Lower leg skin (tissue), 3 donors: ENCODE results near the gene FOXP1.

Experiments
- POLR2A ChIP-seq, 2 donors: fragments of 450-650 bp; IDR thresholded peaks; one replicate each; pipeline ENCODE4 v1.6.1; 2016 to 2017; ENCODE audit warnings: antibody characterized with exemption in 2 of 2, mild to moderate bottlenecking in 1 of 2, moderate library complexity in 1 of 2
- TF ChIP-seq, protein P1 (sequence below), 3 donors: fragments of 450-650 bp; IDR thresholded peaks; one replicate each; pipeline ENCODE4 v1.5.1; 2016; ENCODE audit warnings: antibody characterized with exemption in 3 of 3, mild to moderate bottlenecking in 3 of 3, moderate library complexity in 2 of 3

DNA sequence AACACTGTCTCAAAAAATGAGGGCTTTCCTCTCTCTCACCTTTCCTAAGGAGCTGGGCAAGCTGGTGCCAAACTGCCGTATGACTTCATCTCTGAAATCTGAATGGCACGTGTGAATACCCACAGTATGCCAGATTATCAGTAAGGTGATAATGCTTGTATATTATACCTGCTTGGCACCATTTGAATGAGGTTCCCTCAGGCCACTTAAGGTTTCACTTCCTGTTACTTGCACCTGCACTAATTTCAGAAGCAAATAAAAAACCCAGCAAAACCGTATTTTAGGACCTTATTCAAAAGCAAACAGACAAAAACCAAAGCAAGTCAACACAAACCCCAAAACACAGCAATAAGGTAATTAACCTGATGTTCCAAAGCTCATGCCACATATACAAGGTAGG lies 19.7 kb downstream of the FOXP1 start:
- TF ChIP-seq POLR2A (IDR thresholded peaks at IDR 0.05) = no peak
- TF ChIP-seq, protein P1, sequence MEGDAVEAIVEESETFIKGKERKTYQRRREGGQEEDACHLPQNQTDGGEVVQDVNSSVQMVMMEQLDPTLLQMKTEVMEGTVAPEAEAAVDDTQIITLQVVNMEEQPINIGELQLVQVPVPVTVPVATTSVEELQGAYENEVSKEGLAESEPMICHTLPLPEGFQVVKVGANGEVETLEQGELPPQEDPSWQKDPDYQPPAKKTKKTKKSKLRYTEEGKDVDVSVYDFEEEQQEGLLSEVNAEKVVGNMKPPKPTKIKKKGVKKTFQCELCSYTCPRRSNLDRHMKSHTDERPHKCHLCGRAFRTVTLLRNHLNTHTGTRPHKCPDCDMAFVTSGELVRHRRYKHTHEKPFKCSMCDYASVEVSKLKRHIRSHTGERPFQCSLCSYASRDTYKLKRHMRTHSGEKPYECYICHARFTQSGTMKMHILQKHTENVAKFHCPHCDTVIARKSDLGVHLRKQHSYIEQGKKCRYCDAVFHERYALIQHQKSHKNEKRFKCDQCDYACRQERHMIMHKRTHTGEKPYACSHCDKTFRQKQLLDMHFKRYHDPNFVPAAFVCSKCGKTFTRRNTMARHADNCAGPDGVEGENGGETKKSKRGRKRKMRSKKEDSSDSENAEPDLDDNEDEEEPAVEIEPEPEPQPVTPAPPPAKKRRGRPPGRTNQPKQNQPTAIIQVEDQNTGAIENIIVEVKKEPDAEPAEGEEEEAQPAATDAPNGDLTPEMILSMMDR (IDR thresholded peaks at IDR 0.05) = no peak
